B cell (primary cell): ENCODE data around the gene TCF23.

Source experiments
- CTCF ChIP-seq: fragments of 200-600 bp; IDR thresholded peaks from one replicate; pipeline ENCODE4 v1.8.0; 2022; ENCODE audit warnings: antibody characterized with exemption, mild to moderate bottlenecking
- EZH2 ChIP-seq: IDR thresholded peaks from 2 replicates; pipeline ENCODE4 v1.6.1; 2012; ENCODE audit warnings: borderline replicate concordance, low read depth, mild to moderate bottlenecking, moderate library complexity, low read length; ENCODE audit not compliant: insufficient read depth, poor library complexity, severe bottlenecking

GRCh38 chr2:27179344-27180000 is 30.7 kb downstream of the TCF23 start:
- TF ChIP-seq CTCF, result no peak
- no peak for TF ChIP-seq EZH2
